ENCODE measurements around the gene SLC38A4.

DNA sequence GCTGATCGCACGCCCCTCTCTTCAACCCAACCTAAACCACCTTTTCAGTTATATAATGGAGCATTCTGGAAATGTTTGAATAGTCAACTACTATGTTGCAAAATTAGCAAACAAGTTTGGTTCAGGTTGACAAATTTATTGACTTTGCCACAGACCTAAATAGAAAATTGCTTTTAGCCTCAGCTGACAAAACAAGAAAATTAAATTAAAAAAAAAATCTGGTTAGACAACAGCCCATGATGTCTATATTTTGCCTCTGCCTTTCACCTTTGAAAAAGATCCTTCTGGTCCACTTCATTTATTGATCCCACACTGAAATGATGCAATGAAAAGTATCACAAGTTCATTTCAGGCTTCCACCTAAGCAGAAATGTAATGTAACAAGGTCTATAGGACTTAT is 17.5 kb downstream of the SLC38A4 start:
- TF ChIP-seq EZH2 (IDR thresholded peaks at IDR 0.05; ENCODE audit: insufficient read depth, poor library complexity, severe bottlenecking) (no peak), EZH2phosphoT487 (IDR thresholded peaks at IDR 0.05; ENCODE audit: insufficient read depth, low read depth) (no peak)

Data from GM23248 (cell line).